BLaER1 (cell line): Measurements from ENCODE around the gene SIGLEC7.
A peak's percentile ranks its signal among the peaks of the same experiment; 100 is the strongest.

Source experiments
- H3K27ac ChIP-seq: shearing (Covaris generic); formaldehyde crosslinking; 2 replicates; pipeline ENCODE4 v1.8.1; 2022
- H3K27me3 ChIP-seq: shearing (Covaris generic); formaldehyde crosslinking; 2 replicates; pipeline ENCODE4 v1.8.1; 2022
- H3K36me3 ChIP-seq: shearing (Covaris generic); formaldehyde crosslinking; 2 replicates; pipeline ENCODE4 v1.8.1; 2022
- H3K4me1 ChIP-seq: shearing (Covaris generic); formaldehyde crosslinking; 2 replicates; pipeline ENCODE4 v1.8.1; 2022
- H3K4me2 ChIP-seq: shearing (Covaris generic); formaldehyde crosslinking; 2 replicates; pipeline ENCODE4 v1.8.1; 2022
- H3K4me3 ChIP-seq: shearing (Covaris generic); formaldehyde crosslinking; 2 replicates; pipeline ENCODE4 v1.8.1; 2022
- H3K9ac ChIP-seq: shearing (Covaris generic); formaldehyde crosslinking; 2 replicates; pipeline ENCODE4 v1.8.1; 2022
- H3K9me3 ChIP-seq: shearing (Covaris generic); formaldehyde crosslinking; 2 replicates; pipeline ENCODE4 v1.8.1; 2022
- H4K20me1 ChIP-seq: shearing (Covaris generic); formaldehyde crosslinking; 2 replicates; pipeline ENCODE4 v1.8.1; 2022
- Cebpa-rat ChIP-seq: shearing (Covaris generic); IDR thresholded peaks from 2 replicates; pipeline ENCODE4 v1.8.1; 2022

Gene SIGLEC7

GRCh38 chr19:51181377-51181912 lies 39.3 kb downstream of the SIGLEC7 start:
- Histone ChIP-seq H3K27ac (no peak overlapping the region), H3K4me1 (peaks cover 40% of the 10 kb centered on the region)
- no peak for TF ChIP-seq Cebpa-rat

GRCh38 chr19:51181913-51182419 lies 39.9 kb downstream of the SIGLEC7 start:
- H3K27me3 ChIP-seq, result no peaks in the 10 kb centered on the region
- H3K4me3 ChIP-seq, result no peak overlapping the region
- no peaks in the 10 kb centered on the region for H3K36me3 ChIP-seq
- peak overlapping the region; percentile 59 for H3K4me2 ChIP-seq
- no peaks in the 10 kb centered on the region for H3K9me3 ChIP-seq
- no peak for TF ChIP-seq Cebpa-rat
- H3K27ac ChIP-seq, result no peak overlapping the region; the same call in 1 of the 2 replicates
- no peaks in the 10 kb centered on the region for H4K20me1 ChIP-seq
- H3K4me1 ChIP-seq, result peaks cover 41% of the 10 kb centered on the region
- 0 out of 2 replicates have a peak overlapping the region, but pooled peaks have one; percentile 14 for H3K9ac ChIP-seq

More at GRCh38 chr19:51181377-51181912, 39.3 kb downstream of the SIGLEC7 start:
- Histone ChIP-seq H3K9me3 (no peaks in the 10 kb centered on the region), H3K4me2 (peak overlapping the region; percentile 59), H4K20me1 (no peaks in the 10 kb centered on the region), H3K36me3 (no peaks in the 10 kb centered on the region), H3K27me3 (no peaks in the 10 kb centered on the region), H3K9ac (no peak overlapping the region), H3K4me3 (no peak overlapping the region)

GRCh38 chr19:51183629-51184028 lies 41.5 kb downstream of the SIGLEC7 start:
- TF ChIP-seq Cebpa-rat, result no peak
- H3K4me2 ChIP-seq, result peak overlapping the region; percentile 63
- no peaks in the 10 kb centered on the region for H3K27me3 ChIP-seq
- no peaks in the 10 kb centered on the region for H3K36me3 ChIP-seq
- peaks cover 41% of the 10 kb centered on the region for H3K4me1 ChIP-seq
- H3K4me3 ChIP-seq, result no peak overlapping the region
- no peak overlapping the region for H3K9ac ChIP-seq
- no peaks in the 10 kb centered on the region for H3K9me3 ChIP-seq
- H3K27ac ChIP-seq, result no peak overlapping the region
- H4K20me1 ChIP-seq, result no peaks in the 10 kb centered on the region

GRCh38 chr19:51185069-51185867 lies 43.2 kb downstream of the SIGLEC7 start:
- Histone ChIP-seq H3K4me2 (no peak overlapping the region), H3K9me3 (no peaks in the 10 kb centered on the region), H3K4me1 (peaks cover 32% of the 10 kb centered on the region), H3K36me3 (no peaks in the 10 kb centered on the region), H3K27me3 (no peaks in the 10 kb centered on the region), H3K4me3 (no peak overlapping the region), H3K9ac (no peak overlapping the region), H4K20me1 (no peaks in the 10 kb centered on the region), H3K27ac (no peak overlapping the region)
- TF ChIP-seq Cebpa-rat, result no peak

GRCh38 chr19:51185868-51186215 lies 43.7 kb downstream of the SIGLEC7 start:
- no peak overlapping the region for H3K4me3 ChIP-seq
- H3K4me1 ChIP-seq, result peaks cover 32% of the 10 kb centered on the region
- no peaks in the 10 kb centered on the region for H3K27me3 ChIP-seq
- no peaks in the 10 kb centered on the region for H4K20me1 ChIP-seq
- H3K9ac ChIP-seq, result no peak overlapping the region
- no peak overlapping the region for H3K27ac ChIP-seq
- H3K9me3 ChIP-seq, result no peaks in the 10 kb centered on the region
- no peaks in the 10 kb centered on the region for H3K36me3 ChIP-seq
- TF ChIP-seq Cebpa-rat, result no peak
- H3K4me2 ChIP-seq, result no peak overlapping the region

- no peak overlapping the region for H3K4me3 ChIP-seq
- H3K9ac ChIP-seq, result no peak overlapping the region
- TF ChIP-seq Cebpa-rat, result no peak
- H3K9me3 ChIP-seq, result no peaks in the 10 kb centered on the region
- no peaks in the 10 kb centered on the region for H3K36me3 ChIP-seq
- H3K4me2 ChIP-seq, result peak overlapping the region; percentile 14; the same call in 1 of the 2 replicates
- no peaks in the 10 kb centered on the region for H4K20me1 ChIP-seq
- no peak overlapping the region for H3K27ac ChIP-seq
- no peaks in the 10 kb centered on the region for H3K27me3 ChIP-seq
- peaks cover 31% of the 10 kb centered on the region for H3K4me1 ChIP-seq
Observed at GRCh38 chr19:51186323-51186722, 44.2 kb downstream of the SIGLEC7 start.

- H3K27me3 ChIP-seq, result no peaks in the 10 kb centered on the region
- H3K27ac ChIP-seq, result no peak overlapping the region
- no peaks in the 10 kb centered on the region for H4K20me1 ChIP-seq
- no peak overlapping the region for H3K9ac ChIP-seq
- H3K36me3 ChIP-seq, result no peaks in the 10 kb centered on the region
- no peaks in the 10 kb centered on the region for H3K9me3 ChIP-seq
- peaks cover 24% of the 10 kb centered on the region for H3K4me1 ChIP-seq
- H3K4me2 ChIP-seq, result no peak overlapping the region
- TF ChIP-seq Cebpa-rat, result no peak
- H3K4me3 ChIP-seq, result no peak overlapping the region
Observed at GRCh38 chr19:51187395-51188226, 45.5 kb downstream of the SIGLEC7 start.

- Histone ChIP-seq H3K4me1 (peaks cover 20% of the 10 kb centered on the region), H3K27ac (no peak overlapping the region), H4K20me1 (no peaks in the 10 kb centered on the region), H3K4me3 (no peak overlapping the region), H3K4me2 (no peak overlapping the region), H3K36me3 (no peaks in the 10 kb centered on the region), H3K27me3 (no peaks in the 10 kb centered on the region), H3K9ac (no peak overlapping the region), H3K9me3 (no peaks in the 10 kb centered on the region)
- no peak for TF ChIP-seq Cebpa-rat
Observed at GRCh38 chr19:51188227-51188559, 46.1 kb downstream of the SIGLEC7 start.

- no peak overlapping the region for H3K9ac ChIP-seq
- no peaks in the 10 kb centered on the region for H3K4me1 ChIP-seq
- no peak overlapping the region for H3K4me2 ChIP-seq
- H3K27me3 ChIP-seq, result no peaks in the 10 kb centered on the region
- no peaks in the 10 kb centered on the region for H4K20me1 ChIP-seq
- TF ChIP-seq Cebpa-rat, result no peak
- no peak overlapping the region for H3K4me3 ChIP-seq
- no peak overlapping the region for H3K27ac ChIP-seq
- H3K36me3 ChIP-seq, result no peaks in the 10 kb centered on the region
- no peaks in the 10 kb centered on the region for H3K9me3 ChIP-seq
Observed at GRCh38 chr19:51192689-51193088, 50.6 kb downstream of the SIGLEC7 start.
